Stimulated activated CD8-positive, alpha-beta memory T cell treated with anti-CD3 and anti-CD28 coated beads, Interleukin-15, amount 100 ng/mL, for 1 hour (primary cell): Measurements from ENCODE around the gene GFRA1.

Source experiments
- DNase-seq: peaks from one replicate; pipeline ENCODE4 v3.0.0-alpha.2; 2020; ENCODE audit warnings: low read depth

GFRA1 gene

DNA sequence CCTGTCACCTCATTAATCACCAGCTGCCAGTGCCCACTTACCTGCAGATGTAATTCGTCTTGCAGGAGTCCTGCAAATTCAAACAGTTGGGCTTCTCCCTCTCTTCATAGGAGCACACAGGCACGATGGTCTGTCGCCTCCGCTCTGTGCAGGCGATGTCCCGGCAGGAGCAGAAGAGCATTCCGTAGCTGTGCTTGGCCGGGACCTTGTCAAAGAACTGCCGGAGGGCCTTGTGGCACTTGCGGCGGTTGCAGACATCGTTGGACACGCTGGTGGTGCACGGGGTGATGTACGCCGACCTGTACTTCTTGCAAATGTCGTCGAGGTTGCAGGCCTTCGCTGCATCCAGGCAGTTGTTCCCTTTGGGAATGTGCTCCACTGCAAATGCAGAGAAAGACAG lies 147.8 kb downstream of the GFRA1 start:
- no peak for DNase-seq

DNA sequence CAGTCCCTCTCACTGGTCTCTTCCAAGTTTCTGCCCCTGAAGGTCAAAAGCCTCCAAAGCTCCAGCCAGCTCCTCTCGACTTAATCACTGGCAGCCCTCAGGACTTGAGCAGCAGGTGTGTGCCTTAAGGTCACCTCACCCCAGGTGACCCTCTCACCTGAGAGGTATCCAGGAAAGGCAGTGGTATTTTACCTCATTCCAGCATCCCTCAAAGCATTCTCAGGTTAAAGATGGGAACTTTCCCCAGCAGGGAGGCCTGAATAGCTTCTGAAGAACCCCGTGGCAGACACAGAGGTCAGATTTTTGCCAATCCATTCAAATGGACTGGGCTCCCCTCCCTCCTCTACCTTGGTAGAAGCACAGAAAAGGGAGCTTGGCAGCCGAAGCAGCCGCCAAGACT lies 148.2 kb downstream of the GFRA1 start:
- no peak for DNase-seq

- no peak for DNase-seq
These were observed 150.3 kb downstream of the GFRA1 start for GRCh38 chr10:116122664-116123063.

DNA sequence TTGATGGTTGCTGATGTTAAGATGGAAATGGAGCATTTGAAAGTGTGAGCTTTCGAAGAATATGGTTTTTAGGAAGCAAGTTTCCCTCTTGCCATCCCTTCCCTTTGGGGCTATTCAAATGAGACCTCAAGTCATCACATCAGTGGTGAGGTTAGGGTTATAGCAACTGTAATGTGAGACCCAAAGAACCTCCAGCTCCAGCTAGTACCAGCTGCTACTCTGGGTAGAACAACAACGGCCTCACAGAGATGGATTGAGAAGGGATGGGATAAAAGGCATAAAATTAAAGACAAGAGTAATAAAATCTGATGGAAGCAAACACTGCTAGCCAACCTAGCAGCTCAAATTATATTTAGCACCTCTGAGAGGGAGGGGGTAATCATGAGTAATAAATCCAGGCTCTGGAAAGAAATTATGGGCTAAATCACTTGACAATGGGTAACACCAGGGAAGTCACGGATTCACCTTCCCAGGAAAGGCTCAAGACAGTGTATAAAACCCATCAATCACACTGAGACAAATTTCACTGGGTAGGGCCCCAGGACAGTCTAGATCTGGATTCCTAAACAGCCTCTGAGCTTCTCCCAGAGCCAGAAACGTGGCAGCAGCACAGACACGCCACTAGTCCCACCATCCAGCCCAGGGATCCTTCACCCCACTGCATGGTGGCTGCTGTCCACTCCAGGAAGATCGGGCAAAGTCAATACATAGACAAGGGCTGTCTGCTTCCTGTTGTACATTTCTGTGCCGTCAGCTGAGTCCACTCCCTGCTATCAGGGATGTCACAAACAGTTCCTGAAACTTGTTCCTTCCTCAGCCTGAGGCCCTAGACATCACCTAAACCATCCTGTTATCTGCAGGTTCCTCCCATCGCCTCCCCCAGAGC lies 151.1 kb downstream of the GFRA1 start:
- no peak for DNase-seq

DNA sequence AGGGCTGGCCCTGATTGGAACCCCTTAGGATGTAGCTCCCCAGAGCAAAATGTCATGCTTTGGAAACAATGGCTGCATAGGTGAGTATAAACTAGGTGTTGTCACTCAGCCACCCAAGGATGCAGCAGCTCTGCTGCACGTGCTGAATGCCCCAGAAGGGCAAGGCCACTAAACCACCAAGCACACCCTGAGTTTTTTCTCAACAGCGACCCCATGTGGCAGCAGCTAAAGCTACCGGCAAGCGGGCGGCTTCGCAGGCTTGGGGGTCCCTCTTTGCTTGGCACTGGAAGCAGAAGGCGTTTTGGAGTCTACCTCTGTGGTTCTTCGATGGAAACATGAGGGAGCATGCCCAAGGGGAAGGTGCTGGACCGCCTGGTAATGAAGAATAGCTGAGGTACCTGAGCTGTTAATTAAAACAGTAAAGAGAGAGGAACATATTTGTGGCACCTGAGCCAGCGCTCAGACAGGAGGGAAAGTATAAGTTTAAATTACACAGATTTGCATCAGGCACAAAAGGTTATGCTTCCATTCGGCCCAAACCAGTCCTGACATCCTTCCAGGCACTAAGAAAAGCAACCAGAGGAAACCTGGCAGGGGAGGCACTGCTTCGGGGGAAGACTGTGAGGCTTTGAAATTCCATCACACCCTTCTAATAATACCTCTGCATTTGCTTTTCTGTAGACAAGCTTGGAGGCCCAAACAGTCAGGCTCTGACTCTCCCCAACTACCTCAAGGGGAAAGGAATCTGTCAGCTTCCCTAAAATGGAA lies 152.1 kb downstream of the GFRA1 start:
- no peak for DNase-seq

- no peak for DNase-seq
These were observed 154.2 kb downstream of the GFRA1 start for GRCh38 chr10:116118847-116119246.

- no peak for DNase-seq
These were observed 157.2 kb downstream of the GFRA1 start for GRCh38 chr10:116115797-116116196.

GRCh38 chr10:116115036-116115641 lies 157.9 kb downstream of the GFRA1 start:
- no peak for DNase-seq

DNA sequence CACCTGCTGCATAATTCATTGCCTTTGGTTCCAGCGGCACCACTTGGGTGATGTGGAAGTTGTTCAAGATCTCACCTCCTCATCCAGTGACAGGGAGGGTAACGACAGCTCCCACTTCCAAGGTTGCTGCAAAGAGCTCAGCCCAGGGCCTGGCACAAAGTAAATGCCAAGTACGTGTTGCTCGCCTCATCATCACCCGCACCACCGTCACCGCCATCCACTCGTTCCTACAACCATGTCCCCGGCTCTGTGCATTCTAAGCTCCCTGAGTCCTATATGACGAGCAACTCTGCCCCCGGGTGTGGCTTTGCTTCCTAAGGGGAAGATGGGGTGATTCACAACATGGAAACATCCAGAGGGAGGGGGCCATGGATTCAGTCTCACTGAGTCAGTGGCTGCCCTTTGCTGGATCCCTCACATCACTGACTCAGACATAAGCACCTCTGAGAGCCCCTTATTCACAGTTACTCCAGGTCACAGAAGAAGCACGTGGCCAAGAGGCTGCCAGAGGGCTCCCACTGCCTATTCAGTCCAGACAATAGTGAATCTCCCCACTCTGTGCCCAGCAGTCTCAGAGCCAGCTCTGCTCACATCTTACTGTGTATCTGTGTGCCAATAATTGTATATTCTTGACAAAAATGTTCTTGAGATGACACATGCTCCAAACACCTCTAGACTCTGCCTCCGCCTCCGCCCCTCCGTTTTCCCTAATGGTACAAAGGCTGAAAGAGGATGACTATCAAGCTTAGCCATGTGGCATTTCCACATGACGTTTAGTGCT lies 159.1 kb downstream of the GFRA1 start:
- DNase-seq, result no peak

GRCh38 chr10:116112232-116113231 lies 160.5 kb downstream of the GFRA1 start:
- DNase-seq, result no peak

GRCh38 chr10:116111483-116112095 lies 161.4 kb downstream of the GFRA1 start:
- DNase-seq, result no peak

GRCh38 chr10:116110736-116111135 lies 162.3 kb downstream of the GFRA1 start:
- DNase-seq, result no peak

DNA sequence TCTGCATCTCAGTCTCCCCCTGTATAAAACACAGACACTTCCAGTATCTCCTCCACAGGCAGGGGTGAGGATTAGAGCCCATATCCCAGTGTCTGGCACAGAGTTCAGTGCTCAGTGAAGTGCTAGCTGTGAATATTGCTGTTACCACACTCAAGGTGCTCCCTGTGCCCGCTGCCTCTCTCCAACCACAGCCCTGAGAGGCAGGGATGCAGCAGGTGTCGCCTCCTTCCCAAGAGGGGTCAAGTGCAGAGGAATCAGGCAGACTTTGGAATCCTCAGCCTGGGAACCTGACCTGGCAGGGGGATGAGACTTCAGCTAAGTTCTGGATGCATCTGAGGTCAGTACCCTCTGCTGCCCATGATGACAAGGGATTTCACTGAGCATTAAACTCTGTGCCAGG lies 163.1 kb downstream of the GFRA1 start:
- DNase-seq, result no peak

GRCh38 chr10:116109481-116109880 lies 163.5 kb downstream of the GFRA1 start:
- DNase-seq, result no peak

DNA sequence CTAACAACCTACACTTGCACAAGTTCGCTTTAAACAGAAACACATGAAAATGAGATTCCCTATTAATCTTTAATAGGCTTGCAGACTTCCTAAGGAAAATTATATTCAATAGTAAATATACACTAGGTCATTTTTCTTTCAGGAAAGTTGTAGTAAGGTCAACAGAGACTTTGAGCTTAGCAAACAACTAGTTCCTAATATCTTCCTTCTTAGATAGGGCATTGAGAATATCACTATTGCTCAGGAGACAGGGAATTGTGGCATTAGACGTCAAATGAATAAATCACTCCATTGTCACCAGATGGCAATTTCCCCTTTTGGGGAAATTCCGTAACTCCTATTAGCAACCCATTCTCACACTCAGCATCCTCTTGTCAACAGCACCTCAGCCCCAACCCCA lies 164.9 kb downstream of the GFRA1 start:
- DNase-seq, result no peak

DNA sequence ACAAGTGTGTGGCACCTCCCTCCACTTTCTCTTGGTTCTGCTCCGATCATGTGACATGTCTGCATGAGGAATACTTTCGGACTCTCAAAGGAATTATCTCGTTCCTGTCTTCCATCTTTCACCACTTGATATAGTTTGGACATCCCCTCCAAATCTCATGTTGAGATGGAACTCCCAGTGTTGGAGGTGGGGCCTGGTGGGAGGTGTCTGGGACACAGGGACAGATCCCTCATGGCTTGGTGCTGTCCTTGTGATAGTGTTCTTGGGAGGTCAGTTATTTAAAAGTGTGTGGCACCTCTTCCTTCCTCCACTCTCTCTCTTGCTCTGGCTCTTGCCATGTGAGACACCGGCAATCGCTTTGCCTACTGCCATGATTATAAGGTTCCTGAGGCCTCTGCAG lies 166.4 kb downstream of the GFRA1 start:
- DNase-seq, result no peak

GRCh38 chr10:116105264-116105663 lies 167.7 kb downstream of the GFRA1 start:
- no peak for DNase-seq

GRCh38 chr10:116104210-116104932 lies 168.6 kb downstream of the GFRA1 start:
- DNase-seq, result no peak

- no peak for DNase-seq
These were observed 169.3 kb downstream of the GFRA1 start for GRCh38 chr10:116103668-116104067.
